Activated T-cell treated with anti-CD3 and anti-CD28 coated beads for 48 hours (primary cell): ENCODE measurements around the gene UNC5B.

ENCODE experiments used
- DNase-seq: peaks from one replicate; pipeline ENCODE4 v3.0.0-alpha.2; 2020; ENCODE audit warnings: low read depth

UNC5B gene

DNA sequence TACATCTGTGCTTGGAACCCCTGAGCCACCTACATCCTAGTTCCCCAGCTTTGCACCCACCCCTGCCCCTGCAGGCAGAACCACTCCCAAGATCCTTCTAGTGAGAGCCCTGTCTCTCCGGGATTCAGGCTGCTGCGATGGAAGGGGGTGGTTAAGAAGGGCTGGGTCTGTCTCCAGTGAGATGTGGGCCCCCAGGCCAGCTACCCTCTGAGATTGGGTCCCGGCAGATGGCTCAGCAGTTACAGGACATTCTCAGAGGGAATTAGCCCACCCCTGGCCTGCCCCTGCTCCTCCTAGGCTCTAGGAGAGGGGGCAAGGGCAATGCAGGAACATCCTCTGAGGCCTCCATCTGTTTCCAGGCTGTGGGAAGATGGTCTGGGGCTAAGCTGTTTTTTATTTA lies 134.4 kb downstream of the UNC5B start:
- DNase-seq: no peak

GRCh38 chr10:71347587-71348395 lies 135.4 kb downstream of the UNC5B start:
- DNase-seq: no peak

DNA sequence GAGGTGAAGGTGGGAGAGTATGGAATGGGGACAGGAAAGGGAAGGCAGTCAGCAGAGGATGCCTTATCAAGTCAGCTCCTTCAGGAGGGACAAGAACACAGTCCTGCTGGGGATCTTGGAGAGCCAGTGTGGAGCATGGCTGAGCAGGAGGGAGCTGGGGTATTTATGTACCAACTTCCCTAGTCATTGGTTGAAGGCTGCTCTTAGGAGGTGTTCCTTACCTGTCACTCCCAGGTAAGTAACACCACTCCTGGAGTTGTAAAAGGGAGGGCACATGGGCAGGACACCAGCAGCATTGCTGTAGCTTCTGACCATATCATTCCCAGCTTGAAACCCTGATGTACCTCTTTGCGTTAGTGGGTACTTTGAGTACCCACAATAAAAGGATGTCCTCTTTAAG lies 136.5 kb downstream of the UNC5B start:
- no peak for DNase-seq

DNA sequence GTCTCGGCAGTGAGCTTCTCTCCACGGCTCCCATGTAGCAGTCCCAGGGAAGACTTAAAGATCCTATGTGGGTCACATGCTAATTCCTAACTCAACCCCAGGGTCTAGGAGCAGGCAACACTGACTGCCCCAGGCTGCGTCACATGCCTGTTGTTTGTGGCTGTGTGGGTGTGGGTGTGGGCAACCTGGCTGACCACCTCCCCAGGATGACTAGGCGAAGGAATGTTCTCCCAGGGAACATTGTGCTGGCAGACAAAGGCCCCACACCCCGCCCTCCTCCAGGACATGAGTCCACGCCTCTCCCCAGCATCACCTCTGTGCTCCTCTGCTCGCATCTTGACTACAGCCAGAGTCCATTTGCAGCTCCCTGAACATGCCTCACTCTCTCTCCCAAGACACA lies 137.0 kb downstream of the UNC5B start:
- DNase-seq: no peak

- no peak for DNase-seq
These were observed 138.7 kb downstream of the UNC5B start for GRCh38 chr10:71351087-71351486.

DNA sequence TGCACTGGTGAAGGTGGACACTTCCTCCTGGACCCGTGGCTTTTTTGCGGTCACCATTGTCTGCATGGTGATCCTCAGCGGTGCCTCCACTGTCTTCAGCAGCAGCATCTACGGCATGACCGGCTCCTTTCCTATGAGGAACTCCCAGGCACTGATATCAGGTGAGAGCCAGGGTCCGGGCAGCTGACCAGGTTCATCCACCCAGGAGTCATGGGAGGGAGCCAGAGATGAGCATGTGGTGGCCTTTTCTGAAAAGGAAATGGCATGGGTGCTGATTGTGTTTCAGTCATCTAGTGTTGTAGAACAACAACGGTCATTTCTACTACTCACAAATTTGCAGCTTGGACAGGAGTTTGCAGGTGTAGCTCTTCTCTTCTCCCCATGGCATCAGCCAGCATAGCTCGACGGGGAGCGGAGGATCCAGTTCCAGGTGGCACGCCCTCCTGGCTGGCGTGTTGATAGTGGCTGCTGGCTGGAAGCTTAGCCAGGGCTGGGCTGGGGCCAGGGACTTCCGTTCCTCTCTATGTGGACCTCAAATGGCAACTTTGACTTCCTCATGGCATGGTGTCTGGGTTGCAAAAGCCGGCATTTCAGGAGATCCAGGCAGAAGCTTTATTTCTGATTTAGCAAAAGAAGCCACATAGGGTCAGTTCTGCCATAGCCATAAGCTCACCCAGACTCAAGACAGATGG lies 139.4 kb downstream of the UNC5B start:
- DNase-seq: no peak
